Body of pancreas (tissue), 4 donors: ENCODE results near the gene NKD2. TPM values are rescaled to one million over a fixed set of nuclear protein-coding genes. Genes with fewer than 3 reads are reported as not detected.

Experiments used
- ATAC-seq: fragments of 150-250 bp; one replicate; pipeline ENCODE4 v1.9.1; 2016
- DNase-seq, 4 donors: peaks; one replicate each; pipeline ENCODE4 v3.0.0-alpha.2; 2019
- H3K27ac ChIP-seq, 4 donors: fragments of 200-600 bp; sonication (generic); 1 replicate in 3 of 4; 2 replicates in 1 of 4; pipeline versions ENCODE4 v1.5.1 to v1.6.1; 2016 to 2019; ENCODE audit warnings: mild to moderate bottlenecking in 1 of 4, mixed read lengths in 1 of 4, moderate library complexity in 1 of 4
- H3K27me3 ChIP-seq, 2 donors: fragments of 200-600 bp; sonication (generic); one replicate each; pipeline ENCODE4 v1.6.0; 2016; ENCODE audit warnings: mild to moderate bottlenecking in 1 of 2
- H3K36me3 ChIP-seq, 2 donors: fragments of 200-600 bp; sonication (generic); replicated peaks in 1 of 2; 2 replicates each; pipeline ENCODE4 v1.5.1; 2016; ENCODE audit warnings: low read depth in 2 of 2; ENCODE audit not compliant: insufficient read depth in 1 of 2
- H3K4me1 ChIP-seq: fragments of 200-600 bp; sonication (generic); one replicate; pipeline ENCODE4 v1.6.0; 2016
- H3K4me3 ChIP-seq, 2 donors: fragments of 200-600 bp; sonication (generic); 1 replicate in 1 of 2; 2 replicates in 1 of 2; pipeline ENCODE4 v1.5.1; 2016 to 2019
- H3K9me3 ChIP-seq, 3 donors: fragments of 200-600 bp; sonication (generic); 1 replicate in 2 of 3; 2 replicates in 1 of 3; pipeline ENCODE4 v1.5.1; 2016
- CTCF ChIP-seq, 7 experiments: fragments of 450-650 bp in 4 of 7; fragments of 200-600 bp in 3 of 7; sonication (generic) in 3 of 7; IDR thresholded peaks; one replicate each; pipeline ENCODE4 v1.5.1; 2016 to 2019; ENCODE audit warnings: antibody characterized with exemption in 7 of 7
- POLR2A ChIP-seq, 3 donors: fragments of 450-650 bp; IDR thresholded peaks; one replicate each; pipeline ENCODE4 v1.6.1; 2016; ENCODE audit warnings: antibody characterized with exemption in 3 of 3, mild to moderate bottlenecking in 2 of 3
- WGBS, 2 donors: methylation state at CpG; one replicate each; pipeline ENCODE4 v1.1.5; 2017; 5-methylcytosine and 5-hydroxymethylcytosine counted together
- intact Hi-C: fragments of 100-400 bp; cut with DNase I; formaldehyde crosslinking; loops from one replicate; pipeline ENCODE4 v1.15.1; 2023
- total RNA-seq, 2 donors: library from RNA; depleted of rRNA; stranded (reverse); fragments of >200 nt; gene quantifications; one replicate each; pipeline ENCODE4 v1.1.0, GENCODE V29; 2016

Gene NKD2
- total RNA-seq, 2 donors from 2014 or later, result 4.2 to 12.2 TPM

GRCh38 chr5:1053391-1054017 lies 44.9 kb downstream of the NKD2 start:
- WGBS, 2 donors, result 91 to 93% methylated on average over 17 to 32 of the region's 32 CpGs
- Histone ChIP-seq H3K4me3 (no peak overlapping the region), H3K9me3 (no peaks in the 10 kb centered on the region), H3K27ac (no peak overlapping the region), H3K27me3 (no peaks in the 10 kb centered on the region), H3K36me3 (peaks cover 0 to 31% of the 10 kb centered on the region in 2 donors), H3K4me1 (no peaks in the 10 kb centered on the region)
- ATAC-seq (peak; percentile 17), DNase-seq (peak in 1 of 4 donors; percentile 43)
- intact Hi-C loops, result no loop called here
- TF ChIP-seq POLR2A (IDR thresholded peaks at IDR 0.05) (no peak), CTCF (IDR thresholded peaks at IDR 0.05) (no peak)

- intact Hi-C loops, result no loop called here
- H3K9me3 ChIP-seq, result no peaks in the 10 kb centered on the region
- no peaks in the 10 kb centered on the region for H3K4me1 ChIP-seq
- no peak overlapping the region for H3K4me3 ChIP-seq
- DNase-seq, result no peak
- peaks cover 0 to 32% of the 10 kb centered on the region in 2 donors for H3K36me3 ChIP-seq
- ATAC-seq, result no peak
- no peak overlapping the region for H3K27ac ChIP-seq
- TF ChIP-seq CTCF (IDR thresholded peaks at IDR 0.05) (no peak), POLR2A (IDR thresholded peaks at IDR 0.05) (no peak)
- H3K27me3 ChIP-seq, result no peaks in the 10 kb centered on the region
- WGBS, 2 donors, result 88 to 89% methylated on average over 28 to 37 of the region's 39 CpGs
Observed at GRCh38 chr5:1054018-1054798, 45.6 kb downstream of the NKD2 start.

GRCh38 chr5:1054799-1055775 lies 46.5 kb downstream of the NKD2 start:
- TF ChIP-seq POLR2A (IDR thresholded peaks at IDR 0.05), result no peak
- no peak for TF ChIP-seq CTCF (IDR thresholded peaks at IDR 0.05)
- H3K36me3 ChIP-seq, result peaks cover 2 to 38% of the 10 kb centered on the region in 2 donors
- no peak overlapping the region for H3K27ac ChIP-seq
- no peaks in the 10 kb centered on the region for H3K4me1 ChIP-seq
- intact Hi-C loops, result no loop called here
- ATAC-seq (no peak), DNase-seq (no peak)
- no peak overlapping the region for H3K4me3 ChIP-seq
- no peaks in the 10 kb centered on the region for H3K27me3 ChIP-seq
- 83 to 94% methylated on average over 17 to 39 of the region's 39 CpGs for WGBS, 2 donors
- no peaks in the 10 kb centered on the region for H3K9me3 ChIP-seq

GRCh38 chr5:1055896-1056610 lies 47.5 kb downstream of the NKD2 start:
- Histone ChIP-seq H3K4me3 (no peak overlapping the region), H3K4me1 (no peaks in the 10 kb centered on the region), H3K27ac (no peak overlapping the region), H3K27me3 (no peaks in the 10 kb centered on the region), H3K9me3 (no peaks in the 10 kb centered on the region), H3K36me3 (peaks cover 4 to 39% of the 10 kb centered on the region in 2 donors)
- ATAC-seq (no peak), DNase-seq (no peak)
- TF ChIP-seq POLR2A (IDR thresholded peaks at IDR 0.05), result no peak
- TF ChIP-seq CTCF (IDR thresholded peaks at IDR 0.05), result no peak
- 89 to 92% methylated on average over 15 to 39 of the region's 39 CpGs for WGBS, 2 donors
- intact Hi-C loops, result no loop called here
